ENCODE data around the gene SOHLH1.

DNA sequence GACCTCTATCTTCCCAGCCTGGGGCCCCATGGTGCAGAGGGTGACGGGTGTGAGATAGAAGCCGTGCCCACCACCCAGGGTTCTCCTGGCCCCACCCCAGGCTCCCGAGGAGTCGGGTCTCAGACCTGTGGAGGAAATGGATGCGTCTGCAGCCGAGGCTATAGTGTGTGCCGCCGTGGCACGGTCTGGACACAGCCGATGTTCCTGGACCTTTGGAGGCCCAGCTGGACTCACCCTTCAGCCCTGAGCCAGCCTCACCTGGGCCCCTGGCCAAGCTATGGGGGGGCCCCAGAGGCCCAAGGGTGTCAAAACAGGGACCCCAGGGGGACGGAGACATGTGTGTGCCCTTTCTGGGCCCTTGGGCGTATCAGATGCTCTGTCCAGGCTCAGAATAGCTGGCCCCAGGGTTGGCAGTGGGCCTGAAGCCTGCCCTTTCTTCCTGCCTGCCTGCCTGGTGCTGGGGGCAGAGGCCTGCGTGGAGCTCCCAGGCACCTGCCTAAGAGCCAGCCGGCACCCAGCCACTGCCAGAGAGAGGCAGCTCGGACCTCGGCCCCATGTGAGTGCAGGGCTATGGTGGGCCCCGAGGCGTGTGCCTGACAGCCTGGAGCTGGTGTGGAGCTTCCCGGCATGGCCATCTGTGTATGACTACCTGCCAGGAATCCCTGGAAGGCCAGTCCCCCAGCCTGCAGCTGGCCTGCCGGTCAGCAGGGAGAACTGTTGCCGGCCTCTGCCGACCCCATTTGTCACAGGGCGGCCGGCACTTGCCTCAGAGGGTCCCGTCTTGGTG lies 44.5 kb upstream of the SOHLH1 start:
- TF ChIP-seq MAZ (IDR thresholded peaks at IDR 0.05; ENCODE audit: borderline replicate concordance, low read depth, low read length) (no peak), POLR2A (IDR thresholded peaks at IDR 0.05; ENCODE audit: low read depth, low read length) (no peak), CHD1 (IDR thresholded peaks at IDR 0.05; ENCODE audit: low read depth, low read length) (no peak), SMC3 (IDR thresholded peaks at IDR 0.05; ENCODE audit: low read depth, low read length) (no peak), RAD21 (IDR thresholded peaks at IDR 0.05; ENCODE audit: low read length) (no peak), MXI1 (IDR thresholded peaks at IDR 0.05; ENCODE audit: borderline replicate concordance, low read depth, low read length) (no peak), RFX5 (IDR thresholded peaks at IDR 0.05; ENCODE audit: low read depth, low read length) (no peak), MAFK (IDR thresholded peaks at IDR 0.05; ENCODE audit: low read depth, low read length) (no peak), RCOR1 (IDR thresholded peaks at IDR 0.05; ENCODE audit: insufficient replicate concordance, low read length) (no peak), FOS (IDR thresholded peaks at IDR 0.05; ENCODE audit: low read depth, low read length) (no peak)
- TF ChIP-seq, protein P1, sequence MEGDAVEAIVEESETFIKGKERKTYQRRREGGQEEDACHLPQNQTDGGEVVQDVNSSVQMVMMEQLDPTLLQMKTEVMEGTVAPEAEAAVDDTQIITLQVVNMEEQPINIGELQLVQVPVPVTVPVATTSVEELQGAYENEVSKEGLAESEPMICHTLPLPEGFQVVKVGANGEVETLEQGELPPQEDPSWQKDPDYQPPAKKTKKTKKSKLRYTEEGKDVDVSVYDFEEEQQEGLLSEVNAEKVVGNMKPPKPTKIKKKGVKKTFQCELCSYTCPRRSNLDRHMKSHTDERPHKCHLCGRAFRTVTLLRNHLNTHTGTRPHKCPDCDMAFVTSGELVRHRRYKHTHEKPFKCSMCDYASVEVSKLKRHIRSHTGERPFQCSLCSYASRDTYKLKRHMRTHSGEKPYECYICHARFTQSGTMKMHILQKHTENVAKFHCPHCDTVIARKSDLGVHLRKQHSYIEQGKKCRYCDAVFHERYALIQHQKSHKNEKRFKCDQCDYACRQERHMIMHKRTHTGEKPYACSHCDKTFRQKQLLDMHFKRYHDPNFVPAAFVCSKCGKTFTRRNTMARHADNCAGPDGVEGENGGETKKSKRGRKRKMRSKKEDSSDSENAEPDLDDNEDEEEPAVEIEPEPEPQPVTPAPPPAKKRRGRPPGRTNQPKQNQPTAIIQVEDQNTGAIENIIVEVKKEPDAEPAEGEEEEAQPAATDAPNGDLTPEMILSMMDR (conservative IDR thresholded peaks at IDR 0.05; ENCODE audit: low read depth, low read length), result no peak
- TF ChIP-seq, protein P2, sequence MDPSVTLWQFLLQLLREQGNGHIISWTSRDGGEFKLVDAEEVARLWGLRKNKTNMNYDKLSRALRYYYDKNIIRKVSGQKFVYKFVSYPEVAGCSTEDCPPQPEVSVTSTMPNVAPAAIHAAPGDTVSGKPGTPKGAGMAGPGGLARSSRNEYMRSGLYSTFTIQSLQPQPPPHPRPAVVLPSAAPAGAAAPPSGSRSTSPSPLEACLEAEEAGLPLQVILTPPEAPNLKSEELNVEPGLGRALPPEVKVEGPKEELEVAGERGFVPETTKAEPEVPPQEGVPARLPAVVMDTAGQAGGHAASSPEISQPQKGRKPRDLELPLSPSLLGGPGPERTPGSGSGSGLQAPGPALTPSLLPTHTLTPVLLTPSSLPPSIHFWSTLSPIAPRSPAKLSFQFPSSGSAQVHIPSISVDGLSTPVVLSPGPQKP (IDR thresholded peaks at IDR 0.05; ENCODE audit: borderline replicate concordance, low read depth, low read length), result no peak
